HG02981 (cell line): ENCODE results near the gene CDH15.
"Not testable (repeated sequence)": the region's sequence is repeated elsewhere in the genome, so short reads cannot be mapped to it uniquely, and the experiment has no call there.

Experiments used
- ATAC-seq: cut with Tn5 transposase; IDR thresholded peaks from one replicate; pipeline ENCODE4 v1.9.1; 2021; ENCODE audit warnings: mild to moderate bottlenecking, moderate library complexity; ENCODE audit not compliant: unreplicated experiment

CDH15 gene

GRCh38 chr16:89224665-89225064, 53.1 kb downstream of the CDH15 start:
- ATAC-seq, result no peak

- no peak for ATAC-seq
These were observed 58.7 kb downstream of the CDH15 start for GRCh38 chr16:89230255-89230654.

DNA sequence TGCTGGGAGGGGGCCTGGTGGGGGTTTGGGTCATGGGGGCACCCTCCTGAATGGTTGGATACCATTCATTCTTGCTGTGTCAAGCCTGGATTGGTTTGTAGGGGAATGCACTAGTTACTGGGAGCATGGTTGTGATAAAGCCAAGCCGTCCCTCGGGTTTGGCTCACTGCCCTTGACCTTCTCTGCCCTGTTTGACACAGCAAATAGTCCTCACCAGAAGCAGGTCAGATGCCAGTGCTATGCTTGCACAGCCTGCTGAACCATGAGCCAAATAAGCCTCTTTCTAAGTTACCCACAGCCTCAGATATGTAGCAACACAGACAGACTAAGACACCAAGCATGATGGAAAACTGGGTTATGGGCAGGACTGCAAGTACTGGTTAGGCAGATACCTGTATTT, 60.6 kb downstream of the CDH15 start:
- ATAC-seq, result no peak

DNA sequence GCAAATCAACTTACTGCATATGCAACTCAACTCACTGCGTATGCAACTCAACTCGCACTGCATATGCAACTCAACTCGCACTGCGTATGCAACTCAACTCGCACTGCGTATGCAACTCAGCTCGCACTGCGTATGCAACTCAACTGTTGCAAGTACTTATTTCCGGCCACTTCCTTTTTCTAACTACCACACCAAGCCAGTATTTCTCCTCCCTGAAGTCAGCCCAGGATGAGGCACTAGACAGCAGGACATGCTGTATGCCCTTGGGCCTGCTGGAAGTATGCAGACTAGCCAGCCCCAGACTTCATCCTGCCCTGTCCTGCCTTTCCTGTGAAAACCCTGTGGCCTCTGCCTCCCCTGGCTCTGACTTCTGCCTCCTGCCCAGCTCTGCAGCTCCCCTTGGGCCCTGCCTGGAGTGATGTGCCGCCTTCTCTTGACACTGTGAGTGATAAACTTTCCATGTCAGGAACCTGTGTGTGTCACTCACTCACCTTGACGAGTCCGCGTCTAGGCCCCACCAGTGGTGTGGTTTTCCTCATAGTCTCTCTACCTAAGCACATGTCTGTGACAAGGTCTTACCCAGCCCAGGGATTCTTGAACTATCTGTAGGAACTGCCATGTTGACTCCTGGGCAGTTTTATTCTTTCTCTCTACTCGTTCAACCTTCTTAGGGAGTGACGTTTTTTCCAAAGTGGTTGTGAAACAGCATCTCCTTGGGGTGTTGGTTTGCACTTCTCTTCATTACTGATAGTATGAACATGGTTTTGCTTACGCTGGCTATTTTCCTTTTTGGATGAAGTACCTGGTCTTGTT, 62.3 kb downstream of the CDH15 start:
- ATAC-seq, result no peak

DNA sequence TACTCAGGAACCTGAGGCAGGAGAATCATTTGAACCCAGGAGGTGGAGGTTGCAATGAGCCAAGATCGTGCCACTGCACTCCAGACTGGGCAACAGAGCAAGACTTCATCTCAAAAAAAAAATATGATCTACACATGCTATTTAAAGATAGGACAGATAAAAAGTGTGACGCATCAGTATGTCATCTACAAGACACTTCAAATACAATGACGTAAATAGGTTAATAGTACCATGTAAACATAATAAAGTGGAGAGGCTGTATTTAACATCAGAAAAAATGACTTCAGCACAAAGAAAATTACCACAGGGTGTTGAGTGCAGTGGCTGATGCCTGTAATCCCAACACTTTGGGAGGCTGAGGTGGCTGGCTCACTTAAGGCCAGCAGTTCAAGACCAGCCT, 66.2 kb downstream of the CDH15 start:
- no peak for ATAC-seq

GRCh38 chr16:89241187-89242007, 69.8 kb downstream of the CDH15 start:
- ATAC-seq, result peak; percentile 70

GRCh38 chr16:89242795-89243200, 71.2 kb downstream of the CDH15 start:
- ATAC-seq, result no peak

- no peak for ATAC-seq
These were observed 72.1 kb downstream of the CDH15 start for GRCh38 chr16:89243664-89244063.

DNA sequence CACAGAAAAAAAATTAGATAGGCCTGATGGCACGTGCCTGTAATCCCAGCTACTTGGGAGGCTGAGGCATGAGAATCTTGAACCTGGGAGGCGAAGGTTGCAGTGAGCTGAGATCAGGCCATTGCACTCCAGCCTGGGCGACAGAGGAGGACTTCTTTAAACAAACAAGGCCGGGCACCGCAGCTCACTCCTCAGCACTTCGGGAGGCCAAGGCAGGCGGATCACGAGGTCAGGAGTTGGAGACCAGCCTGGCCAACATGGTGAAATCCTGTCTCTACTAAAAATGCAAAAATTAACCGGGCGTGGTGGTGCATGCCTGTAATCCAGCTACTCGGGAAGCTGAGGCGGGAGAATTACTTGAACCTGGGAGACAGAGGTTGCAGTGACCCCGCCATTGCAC, 72.7 kb downstream of the CDH15 start:
- ATAC-seq, result not testable (repeated sequence)

DNA sequence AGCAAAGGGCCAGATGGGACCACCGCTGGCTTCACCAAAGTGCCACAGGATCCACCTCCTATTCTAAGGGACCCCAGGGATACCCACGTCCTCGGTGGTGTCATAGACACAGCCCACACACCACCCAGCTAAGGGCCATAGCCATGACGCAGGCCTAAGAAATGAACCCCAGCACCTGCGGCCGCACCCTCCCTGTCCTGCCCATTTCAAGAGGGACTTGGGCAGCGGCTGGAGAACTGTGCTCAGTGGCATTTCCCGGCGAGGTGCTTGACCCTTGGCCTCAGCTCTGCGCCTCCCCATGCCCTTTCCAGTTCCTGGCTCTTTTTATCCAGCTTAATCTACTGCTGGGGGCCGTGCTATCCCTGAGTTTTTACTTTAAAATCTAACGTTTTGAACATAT, 73.2 kb downstream of the CDH15 start:
- ATAC-seq, result no peak
